Measurements from ENCODE around the gene BSPRY. TPM values are rescaled to one million over a fixed set of nuclear protein-coding genes. Genes with fewer than 3 reads are reported as not detected.

BSPRY gene
- total and polyA plus RNA-seq, 2 experiments from 2014 or later = 4.8 to 6.6 TPM

- no peaks in the 10 kb centered on the region for H4K20me1 ChIP-seq (replicated peaks; ENCODE audit: insufficient read depth)
- ATAC-seq (peak; percentile 71), DNase-seq (ENCODE audit: low spot score) (peak; percentile 37)
- Mint-ChIP-seq H3K36me3 (ENCODE audit: low read depth) (no peaks in the 10 kb centered on the region), H3K9me3 (no peaks in the 10 kb centered on the region), H3K27me3 (ENCODE audit: insufficient read depth, low read depth, poor library complexity) (peaks cover 3% of the 10 kb centered on the region), H3K4me3 (no peak within 1 kb of the TSS), H3K4me1 (peaks cover 7% of the 10 kb centered on the region; the same call in 2 of the 3 replicates), H3K27ac (no peak within 1 kb of the TSS)
- no peaks in the 10 kb centered on the region for H3K9me2 ChIP-seq (ENCODE audit: insufficient read depth)
- H2AFZ ChIP-seq = peak within 1 kb of the TSS; percentile 89
- H3K27me3 ChIP-seq (ENCODE audit: insufficient read depth) = no peaks in the 10 kb centered on the region
- no peak within 1 kb of the TSS for H3K4me2 ChIP-seq
- no peaks in the 10 kb centered on the region for H3F3A ChIP-seq (replicated peaks; ENCODE audit: low read depth)
- no peaks in the 10 kb centered on the region for H3K4me1 ChIP-seq (ENCODE audit: insufficient read depth)
- H3K79me2 ChIP-seq (replicated peaks; ENCODE audit: insufficient read depth) = no peaks in the 10 kb centered on the region
- H3K4me3 ChIP-seq = no peak within 1 kb of the TSS
- no peak within 1 kb of the TSS for H3K27ac ChIP-seq (ENCODE audit: low read depth)
- H3K36me3 ChIP-seq (ENCODE audit: insufficient read depth) = no peaks in the 10 kb centered on the region
- no peak for TF ChIP-seq EZH2phosphoT487 (IDR thresholded peaks at IDR 0.05; ENCODE audit: unreplicated experiment)
- no peak for TF ChIP-seq ZNF331 (CRISPR knock-in tag; IDR thresholded peaks at IDR 0.05; ENCODE audit: low read depth)
- TF ChIP-seq, protein P1, sequence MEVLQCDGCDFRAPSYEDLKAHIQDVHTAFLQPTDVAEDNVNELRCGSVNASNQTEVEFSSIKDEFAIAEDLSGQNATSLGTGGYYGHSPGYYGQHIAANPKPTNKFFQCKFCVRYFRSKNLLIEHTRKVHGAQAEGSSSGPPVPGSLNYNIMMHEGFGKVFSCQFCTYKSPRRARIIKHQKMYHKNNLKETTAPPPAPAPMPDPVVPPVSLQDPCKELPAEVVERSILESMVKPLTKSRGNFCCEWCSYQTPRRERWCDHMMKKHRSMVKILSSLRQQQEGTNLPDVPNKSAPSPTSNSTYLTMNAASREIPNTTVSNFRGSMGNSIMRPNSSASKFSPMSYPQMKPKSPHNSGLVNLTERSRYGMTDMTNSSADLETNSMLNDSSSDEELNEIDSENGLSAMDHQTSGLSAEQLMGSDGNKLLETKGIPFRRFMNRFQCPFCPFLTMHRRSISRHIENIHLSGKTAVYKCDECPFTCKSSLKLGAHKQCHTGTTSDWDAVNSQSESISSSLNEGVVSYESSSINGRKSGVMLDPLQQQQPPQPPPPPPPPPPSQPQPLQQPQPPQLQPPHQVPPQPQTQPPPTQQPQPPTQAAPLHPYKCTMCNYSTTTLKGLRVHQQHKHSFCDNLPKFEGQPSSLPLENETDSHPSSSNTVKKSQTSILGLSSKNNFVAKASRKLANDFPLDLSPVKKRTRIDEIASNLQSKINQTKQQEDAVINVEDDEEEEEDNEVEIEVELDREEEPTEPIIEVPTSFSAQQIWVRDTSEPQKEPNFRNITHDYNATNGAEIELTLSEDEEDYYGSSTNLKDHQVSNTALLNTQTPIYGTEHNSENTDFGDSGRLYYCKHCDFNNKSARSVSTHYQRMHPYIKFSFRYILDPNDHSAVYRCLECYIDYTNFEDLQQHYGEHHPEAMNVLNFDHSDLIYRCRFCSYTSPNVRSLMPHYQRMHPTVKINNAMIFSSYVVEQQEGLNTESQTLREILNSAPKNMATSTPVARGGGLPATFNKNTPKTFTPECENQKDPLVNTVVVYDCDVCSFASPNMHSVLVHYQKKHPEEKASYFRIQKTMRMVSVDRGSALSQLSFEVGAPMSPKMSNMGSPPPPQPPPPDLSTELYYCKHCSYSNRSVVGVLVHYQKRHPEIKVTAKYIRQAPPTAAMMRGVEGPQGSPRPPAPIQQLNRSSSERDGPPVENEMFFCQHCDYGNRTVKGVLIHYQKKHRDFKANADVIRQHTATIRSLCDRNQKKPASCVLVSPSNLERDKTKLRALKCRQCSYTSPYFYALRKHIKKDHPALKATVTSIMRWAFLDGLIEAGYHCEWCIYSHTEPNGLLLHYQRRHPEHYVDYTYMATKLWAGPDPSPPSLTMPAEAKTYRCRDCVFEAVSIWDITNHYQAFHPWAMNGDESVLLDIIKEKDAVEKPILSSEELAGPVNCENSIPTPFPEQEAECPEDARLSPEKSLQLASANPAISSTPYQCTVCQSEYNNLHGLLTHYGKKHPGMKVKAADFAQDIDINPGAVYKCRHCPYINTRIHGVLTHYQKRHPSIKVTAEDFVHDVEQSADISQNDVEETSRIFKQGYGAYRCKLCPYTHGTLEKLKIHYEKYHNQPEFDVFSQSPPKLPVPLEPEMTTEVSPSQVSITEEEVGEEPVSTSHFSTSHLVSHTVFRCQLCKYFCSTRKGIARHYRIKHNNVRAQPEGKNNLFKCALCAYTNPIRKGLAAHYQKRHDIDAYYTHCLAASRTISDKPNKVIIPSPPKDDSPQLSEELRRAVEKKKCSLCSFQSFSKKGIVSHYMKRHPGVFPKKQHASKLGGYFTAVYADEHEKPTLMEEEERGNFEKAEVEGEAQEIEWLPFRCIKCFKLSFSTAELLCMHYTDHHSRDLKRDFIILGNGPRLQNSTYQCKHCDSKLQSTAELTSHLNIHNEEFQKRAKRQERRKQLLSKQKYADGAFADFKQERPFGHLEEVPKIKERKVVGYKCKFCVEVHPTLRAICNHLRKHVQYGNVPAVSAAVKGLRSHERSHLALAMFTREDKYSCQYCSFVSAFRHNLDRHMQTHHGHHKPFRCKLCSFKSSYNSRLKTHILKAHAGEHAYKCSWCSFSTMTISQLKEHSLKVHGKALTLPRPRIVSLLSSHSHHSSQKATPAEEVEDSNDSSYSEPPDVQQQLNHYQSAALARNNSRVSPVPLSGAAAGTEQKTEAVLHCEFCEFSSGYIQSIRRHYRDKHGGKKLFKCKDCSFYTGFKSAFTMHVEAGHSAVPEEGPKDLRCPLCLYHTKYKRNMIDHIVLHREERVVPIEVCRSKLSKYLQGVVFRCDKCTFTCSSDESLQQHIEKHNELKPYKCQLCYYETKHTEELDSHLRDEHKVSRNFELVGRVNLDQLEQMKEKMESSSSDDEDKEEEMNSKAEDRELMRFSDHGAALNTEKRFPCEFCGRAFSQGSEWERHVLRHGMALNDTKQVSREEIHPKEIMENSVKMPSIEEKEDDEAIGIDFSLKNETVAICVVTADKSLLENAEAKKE (CRISPR knock-in tag; IDR thresholded peaks at IDR 0.05) = no peak
- TF ChIP-seq NANOG (IDR thresholded peaks at IDR 0.05; ENCODE audit: borderline replicate concordance) = no peak
- TF ChIP-seq EZH2 (IDR thresholded peaks at IDR 0.05; ENCODE audit: low read depth, unreplicated experiment) = no peak
- no peak for TF ChIP-seq REST (IDR thresholded peaks at IDR 0.05; ENCODE audit: unreplicated experiment)
- TF ChIP-seq ZNF114 (CRISPR knock-in tag; IDR thresholded peaks at IDR 0.05) = no peak
- no peak for TF ChIP-seq STAT1 (IDR thresholded peaks at IDR 0.05; ENCODE audit: unreplicated experiment)
- no peak for TF ChIP-seq JUNB (IDR thresholded peaks at IDR 0.05; ENCODE audit: unreplicated experiment)
These were observed 46.4 kb upstream of the BSPRY start, which contains the start of gene RNF183 for GRCh38 chr9:113302792-113303418. RNF183 (minus strand) TSS chr9:113303376; CDS start chr9:113298184, 5,192 bp downstream.
